ENCODE measurements around the gene LIN7C. TPM values are rescaled to one million over a fixed set of nuclear protein-coding genes. Genes with fewer than 3 reads are reported as not detected.

LIN7C gene
- total RNA-seq, 3 donors from 2014 or later (not counting 1 experiment from before 2014, with no cell fraction given): 16.4 to 25.3 (median 22.5) TPM

- peaks cover 7 to 8% of the 10 kb centered on the region in 2 donors for H3K4me1 Mint-ChIP-seq
- Histone ChIP-seq H3K27me3 (ENCODE audit: control insufficient read depth, insufficient read depth, low read length) (peaks cover 2% of the 10 kb centered on the region), H3K4me3 (ENCODE audit: low read length) (no peak overlapping the region), H3K9me3 (ENCODE audit: control insufficient read depth, insufficient read depth, low read length) (no peaks in the 10 kb centered on the region), H3K4me1 (ENCODE audit: control insufficient read depth, insufficient read depth, low read length) (peaks cover 3% of the 10 kb centered on the region), H3K36me3 (ENCODE audit: control insufficient read depth, insufficient read depth, low read length) (no peaks in the 10 kb centered on the region), H3K27ac (ENCODE audit: low read length) (no peak overlapping the region)
- 73% methylated on average over 1 of the region's 2 CpGs for WGBS (ENCODE audit: insufficient coverage)
- DNase-seq: no peak
- ATAC-seq: no peak
- H3K27me3 Mint-ChIP-seq (ENCODE audit: low read depth in 2 of 2): peaks cover 0 to 5% of the 10 kb centered on the region in 2 donors
- TF ChIP-seq CTCF (IDR thresholded peaks at IDR 0.05): no peak
- H3K27ac Mint-ChIP-seq: no peak overlapping the region
- intact Hi-C loops (cut with micrococcal nuclease): no loop called here
- H3K36me3 Mint-ChIP-seq: no peaks in the 10 kb centered on the region
- H3K9me3 Mint-ChIP-seq: no peaks in the 10 kb centered on the region
- no peak overlapping the region for H3K4me3 Mint-ChIP-seq
Measured at GRCh38 chr11:27477831-27478230, 28.7 kb downstream of the LIN7C start.

GRCh38 chr11:27477243-27477642 lies 29.3 kb downstream of the LIN7C start:
- Histone ChIP-seq H3K4me3 (ENCODE audit: low read length) (no peak overlapping the region), H3K27me3 (ENCODE audit: control insufficient read depth, insufficient read depth, low read length) (peaks cover 2% of the 10 kb centered on the region), H3K27ac (ENCODE audit: low read length) (no peak overlapping the region), H3K36me3 (ENCODE audit: control insufficient read depth, insufficient read depth, low read length) (no peaks in the 10 kb centered on the region), H3K9me3 (ENCODE audit: control insufficient read depth, insufficient read depth, low read length) (no peaks in the 10 kb centered on the region), H3K4me1 (ENCODE audit: control insufficient read depth, insufficient read depth, low read length) (peaks cover 7% of the 10 kb centered on the region)
- H3K4me1 Mint-ChIP-seq: peaks cover 12 to 13% of the 10 kb centered on the region in 2 donors
- no peaks in the 10 kb centered on the region for H3K36me3 Mint-ChIP-seq
- H3K27ac Mint-ChIP-seq: no peak overlapping the region
- DNase-seq (no peak), ATAC-seq (no peak)
- intact Hi-C loops (cut with micrococcal nuclease): no loop called here
- H3K9me3 Mint-ChIP-seq: no peaks in the 10 kb centered on the region
- no peak for TF ChIP-seq CTCF (IDR thresholded peaks at IDR 0.05)
- peaks cover 0 to 9% of the 10 kb centered on the region in 2 donors for H3K27me3 Mint-ChIP-seq (ENCODE audit: low read depth in 2 of 2)
- H3K4me3 Mint-ChIP-seq: no peak overlapping the region

GRCh38 chr11:27475622-27476021 lies 30.9 kb downstream of the LIN7C start:
- no peak overlapping the region for H3K4me3 Mint-ChIP-seq
- Histone ChIP-seq H3K27me3 (ENCODE audit: control insufficient read depth, insufficient read depth, low read length) (peaks cover 10% of the 10 kb centered on the region), H3K4me3 (ENCODE audit: low read length) (no peak overlapping the region), H3K4me1 (ENCODE audit: control insufficient read depth, insufficient read depth, low read length) (peaks cover 18% of the 10 kb centered on the region), H3K36me3 (ENCODE audit: control insufficient read depth, insufficient read depth, low read length) (no peaks in the 10 kb centered on the region), H3K27ac (ENCODE audit: low read length) (no peak overlapping the region), H3K9me3 (ENCODE audit: control insufficient read depth, insufficient read depth, low read length) (no peaks in the 10 kb centered on the region)
- ATAC-seq (no peak), DNase-seq (no peak)
- H3K27me3 Mint-ChIP-seq (ENCODE audit: low read depth in 2 of 2): peaks cover 10 to 17% of the 10 kb centered on the region in 2 donors
- no peaks in the 10 kb centered on the region for H3K36me3 Mint-ChIP-seq
- intact Hi-C loops (cut with micrococcal nuclease): no loop called here
- no peak overlapping the region for H3K27ac Mint-ChIP-seq
- peaks cover 21 to 23% of the 10 kb centered on the region in 2 donors for H3K4me1 Mint-ChIP-seq
- 94% methylated on average over 5 of the region's 5 CpGs for WGBS (ENCODE audit: insufficient coverage)
- no peaks in the 10 kb centered on the region for H3K9me3 Mint-ChIP-seq
- no peak for TF ChIP-seq CTCF (IDR thresholded peaks at IDR 0.05)

- H3K36me3 ChIP-seq (ENCODE audit: control insufficient read depth, insufficient read depth, low read length): no peaks in the 10 kb centered on the region
- peaks cover 21 to 23% of the 10 kb centered on the region in 2 donors for H3K4me1 Mint-ChIP-seq
- H3K27me3 ChIP-seq (ENCODE audit: control insufficient read depth, insufficient read depth, low read length): peaks cover 10% of the 10 kb centered on the region
- H3K9me3 Mint-ChIP-seq: no peaks in the 10 kb centered on the region
- WGBS (ENCODE audit: insufficient coverage): 29% methylated on average over 8 of the region's 9 CpGs
- ATAC-seq (no peak), DNase-seq (no peak)
- H3K9me3 ChIP-seq (ENCODE audit: control insufficient read depth, insufficient read depth, low read length): no peaks in the 10 kb centered on the region
- peak overlapping the region; percentile 99 for H3K4me3 Mint-ChIP-seq
- no peak overlapping the region for H3K27ac ChIP-seq (ENCODE audit: low read length)
- H3K27me3 Mint-ChIP-seq (ENCODE audit: low read depth in 2 of 2): peaks cover 23 to 29% of the 10 kb centered on the region in 2 donors
- H3K36me3 Mint-ChIP-seq: no peaks in the 10 kb centered on the region
- H3K27ac Mint-ChIP-seq: peak overlapping the region; percentile 37 to 60
- no peak overlapping the region for H3K4me3 ChIP-seq (ENCODE audit: low read length)
- no peak for TF ChIP-seq CTCF (IDR thresholded peaks at IDR 0.05)
- H3K4me1 ChIP-seq (ENCODE audit: control insufficient read depth, insufficient read depth, low read length): peaks cover 18% of the 10 kb centered on the region
- intact Hi-C loops (cut with micrococcal nuclease): no loop called here
Measured at GRCh38 chr11:27473017-27473406, 33.6 kb downstream of the LIN7C start.
